Measurements from ENCODE around the gene PHLDB1. TPM values are rescaled to one million over a fixed set of nuclear protein-coding genes. Genes with fewer than 3 reads are reported as not detected.

PHLDB1 gene
- total RNA-seq, 1 donor from 2014 or later: 35.7 TPM

GRCh38 chr11:118663381-118663780 lies 56.0 kb downstream of the PHLDB1 start:
- H2AFZ ChIP-seq (replicated peaks): no peak overlapping the region
- peaks cover 10% of the 10 kb centered on the region for H3K4me1 ChIP-seq
- no peaks in the 10 kb centered on the region for H3K27me3 ChIP-seq
- no peak overlapping the region for H3K9ac ChIP-seq
- H3K36me3 ChIP-seq: no peaks in the 10 kb centered on the region
- Mint-ChIP-seq H3K27me3 (ENCODE audit: insufficient read depth, low read depth) (peaks cover 12% of the 10 kb centered on the region), H3K9me3 (no peaks in the 10 kb centered on the region), H3K36me3 (no peaks in the 10 kb centered on the region), H3K4me3 (no peak overlapping the region), H3K4me1 (peaks cover 18% of the 10 kb centered on the region), H3K27ac (no peak overlapping the region)
- H3K9me3 ChIP-seq (ENCODE audit: low read depth): no peaks in the 10 kb centered on the region
- TF ChIP-seq EZH2 (IDR thresholded peaks at IDR 0.05) (no peak), EZH2phosphoT487 (IDR thresholded peaks at IDR 0.05) (no peak), CTCF (IDR thresholded peaks at IDR 0.05) (no peak)
- no peaks in the 10 kb centered on the region for H4K20me1 ChIP-seq (ENCODE audit: low read depth)
- H3K4me2 ChIP-seq: no peak overlapping the region
- no peak overlapping the region for H3K4me3 ChIP-seq
- no peaks in the 10 kb centered on the region for H3K79me2 ChIP-seq (ENCODE audit: low read depth)
- no peak for DNase-seq (ENCODE audit: low spot score)
- H3K27ac ChIP-seq: no peak overlapping the region
- peaks cover 7% of the 10 kb centered on the region for H3F3A ChIP-seq (ENCODE audit: low read depth)

DNA sequence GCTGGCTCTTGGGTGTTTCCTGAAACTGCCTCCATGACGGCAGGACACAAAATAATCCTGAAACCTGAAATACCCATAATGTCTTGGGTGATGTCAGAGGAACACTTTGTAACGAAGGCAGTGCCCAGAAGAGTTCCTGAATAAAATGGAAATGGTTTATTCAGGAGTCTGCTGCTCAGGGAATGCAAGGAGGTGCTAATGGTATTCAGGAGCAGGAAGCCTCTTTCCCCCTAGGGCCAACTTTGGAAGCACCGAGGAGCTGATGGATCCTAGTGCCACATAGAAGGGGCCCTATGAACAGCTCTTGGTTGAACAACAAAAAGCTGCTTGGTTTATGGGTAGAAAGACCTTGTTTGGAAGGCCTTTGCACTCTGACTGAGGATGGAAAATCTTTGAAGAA lies 56.5 kb downstream of the PHLDB1 start:
- Histone ChIP-seq H3K79me2 (ENCODE audit: low read depth) (no peaks in the 10 kb centered on the region), H3K27ac (no peak overlapping the region), H3K4me3 (no peak overlapping the region), H3K9ac (no peak overlapping the region), H3K9me3 (ENCODE audit: low read depth) (no peaks in the 10 kb centered on the region), H2AFZ (replicated peaks) (no peak overlapping the region), H3K4me2 (no peak overlapping the region), H3K36me3 (no peaks in the 10 kb centered on the region), H3K27me3 (no peaks in the 10 kb centered on the region), H4K20me1 (ENCODE audit: low read depth) (no peaks in the 10 kb centered on the region), H3K4me1 (peaks cover 10% of the 10 kb centered on the region), H3F3A (ENCODE audit: low read depth) (peaks cover 1% of the 10 kb centered on the region)
- Mint-ChIP-seq H3K4me3 (no peak overlapping the region), H3K36me3 (no peaks in the 10 kb centered on the region), H3K4me1 (peaks cover 18% of the 10 kb centered on the region), H3K9me3 (no peaks in the 10 kb centered on the region), H3K27ac (no peak overlapping the region), H3K27me3 (ENCODE audit: insufficient read depth, low read depth) (peaks cover 12% of the 10 kb centered on the region)
- TF ChIP-seq EZH2phosphoT487 (IDR thresholded peaks at IDR 0.05) (no peak), EZH2 (IDR thresholded peaks at IDR 0.05) (no peak), CTCF (IDR thresholded peaks at IDR 0.05) (no peak)
- no peak for DNase-seq (ENCODE audit: low spot score)

DNA sequence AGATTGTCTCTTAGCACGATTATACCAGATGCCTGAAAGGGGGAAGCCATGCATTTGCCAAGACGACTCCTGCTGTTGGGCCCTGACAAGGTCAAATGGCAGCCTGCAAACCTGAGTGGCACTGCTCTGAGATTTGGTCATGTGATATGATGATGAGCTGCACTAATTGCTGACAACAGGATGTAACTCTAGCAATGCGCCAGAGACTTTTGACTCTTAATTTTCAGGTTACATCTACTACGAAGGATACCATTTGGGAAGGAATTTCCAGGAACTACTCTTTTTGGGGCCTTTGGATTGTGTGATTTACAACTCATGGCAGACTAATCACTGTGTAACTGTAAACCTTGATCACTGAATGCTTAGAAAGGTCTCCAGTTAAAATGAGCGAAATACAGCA lies 59.0 kb downstream of the PHLDB1 start:
- no peak overlapping the region for H3K4me3 ChIP-seq
- no peaks in the 10 kb centered on the region for H3K27me3 ChIP-seq
- Mint-ChIP-seq H3K27me3 (ENCODE audit: insufficient read depth, low read depth) (peaks cover 2% of the 10 kb centered on the region), H3K9me3 (peaks cover 9% of the 10 kb centered on the region), H3K36me3 (no peaks in the 10 kb centered on the region), H3K4me1 (peaks cover 4% of the 10 kb centered on the region), H3K4me3 (no peak overlapping the region), H3K27ac (no peak overlapping the region)
- TF ChIP-seq CTCF (IDR thresholded peaks at IDR 0.05) (no peak), EZH2 (IDR thresholded peaks at IDR 0.05) (no peak), EZH2phosphoT487 (IDR thresholded peaks at IDR 0.05) (no peak)
- H3K9me3 ChIP-seq (ENCODE audit: low read depth): no peaks in the 10 kb centered on the region
- H4K20me1 ChIP-seq (ENCODE audit: low read depth): no peaks in the 10 kb centered on the region
- no peaks in the 10 kb centered on the region for H3K4me1 ChIP-seq
- H3K27ac ChIP-seq: no peak overlapping the region
- no peaks in the 10 kb centered on the region for H3F3A ChIP-seq (ENCODE audit: low read depth)
- no peak overlapping the region for H3K9ac ChIP-seq
- H3K36me3 ChIP-seq: no peaks in the 10 kb centered on the region
- H2AFZ ChIP-seq (replicated peaks): no peak overlapping the region
- DNase-seq (ENCODE audit: low spot score): no peak
- no peak overlapping the region for H3K4me2 ChIP-seq
- no peaks in the 10 kb centered on the region for H3K79me2 ChIP-seq (ENCODE audit: low read depth)

Data from neural progenitor cell (in vitro differentiated cells).